HCEC 1CT (cell line): ENCODE results near the gene TCF12.

Experiments used
- DNase-seq: peaks from one replicate; pipeline ENCODE4 v3.0.0-alpha.2; 2017

TCF12 gene

DNA sequence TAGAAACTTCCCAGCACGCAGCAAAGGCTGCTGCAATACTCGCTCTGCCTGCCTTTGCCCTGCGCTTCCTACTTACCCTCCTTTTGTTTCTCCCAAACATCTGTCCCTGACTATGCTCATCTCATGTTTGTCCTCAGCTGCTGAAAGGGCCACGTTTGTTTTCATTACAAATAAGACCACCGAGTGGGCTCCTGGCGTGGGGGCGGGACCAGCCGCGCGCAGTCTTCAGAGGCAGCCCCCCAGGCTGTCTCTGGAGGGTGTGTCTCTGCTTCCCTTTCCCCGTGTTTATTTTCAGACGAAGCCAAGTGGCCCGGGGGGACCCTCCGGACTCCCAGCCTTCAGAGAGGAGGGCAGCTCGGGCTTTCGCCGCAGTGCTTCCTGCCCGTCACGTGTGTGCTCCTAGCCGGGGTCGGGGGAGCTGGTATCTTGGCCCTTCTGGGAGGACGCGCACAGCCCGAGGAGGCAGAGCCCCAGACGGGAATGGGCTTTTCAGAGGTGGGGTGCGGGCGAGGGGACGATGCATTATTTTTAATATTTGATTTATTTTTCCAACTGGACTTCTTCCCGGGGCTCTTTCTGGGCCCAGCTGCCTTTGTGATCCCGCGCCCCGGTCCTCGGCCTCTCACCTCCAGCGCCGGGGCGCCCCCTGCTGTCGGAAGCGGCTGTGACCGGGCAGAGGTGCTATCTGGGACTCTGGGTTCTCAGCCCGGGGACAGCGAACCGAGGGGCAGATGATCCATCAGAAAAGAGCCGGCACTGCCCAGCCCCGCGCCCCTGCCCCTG, 387.9 kb downstream of the TCF12 start:
- peak; percentile 64 for DNase-seq

DNA sequence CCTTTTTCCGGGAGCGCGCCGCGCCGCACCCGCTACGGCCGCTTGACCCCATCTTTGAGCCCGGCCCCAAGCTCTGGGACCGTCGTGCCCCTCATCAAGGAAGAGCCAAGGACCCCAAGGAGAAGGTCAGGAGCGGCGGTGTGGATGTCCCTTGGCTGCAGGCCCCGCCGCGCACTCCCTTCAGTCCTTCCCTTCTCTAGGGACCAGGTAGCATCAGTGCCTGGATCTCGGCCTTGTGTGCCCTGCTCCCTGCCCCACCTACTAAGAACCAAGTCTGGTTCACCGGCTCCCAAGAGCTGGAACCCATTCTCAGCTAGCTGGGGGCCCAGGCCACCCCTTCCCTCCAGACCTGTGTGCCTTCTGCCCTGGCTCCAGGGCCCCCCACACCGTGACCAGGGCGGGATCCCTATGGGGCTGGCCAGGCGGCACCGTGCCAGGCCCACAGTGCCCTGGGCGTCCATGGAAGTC, 388.5 kb downstream of the TCF12 start:
- DNase-seq = no peak

DNA sequence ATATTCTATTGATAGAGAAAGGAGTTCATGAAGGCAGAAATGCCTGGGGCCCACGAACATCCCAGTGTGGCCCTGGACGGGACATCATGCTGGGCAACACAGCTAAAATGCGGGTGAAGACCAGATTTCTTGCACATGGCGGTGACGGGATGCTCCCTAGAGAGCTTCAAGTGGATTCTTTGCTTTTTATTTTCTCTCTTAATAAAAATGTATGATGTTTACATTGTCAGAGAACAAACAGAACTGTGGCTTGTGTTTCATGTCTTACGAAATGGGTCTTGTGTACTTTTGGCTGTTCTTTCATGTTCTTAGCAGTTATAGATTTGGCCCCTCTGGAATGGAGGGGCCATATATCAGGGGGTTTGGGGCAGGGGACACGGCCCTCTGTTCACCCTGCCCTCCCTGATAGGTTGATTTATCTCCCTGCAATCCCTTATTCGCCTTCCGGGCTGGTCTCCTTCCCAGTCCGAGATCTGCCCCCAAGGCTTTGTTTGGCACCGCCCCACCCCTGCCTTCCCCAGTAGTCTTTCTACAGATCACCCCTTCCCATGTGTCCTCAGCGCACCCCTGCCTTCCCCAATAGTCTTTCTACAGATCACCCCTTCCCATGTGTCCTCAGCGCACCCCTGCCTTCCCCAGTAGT, 389.2 kb downstream of the TCF12 start:
- DNase-seq = no peak

DNA sequence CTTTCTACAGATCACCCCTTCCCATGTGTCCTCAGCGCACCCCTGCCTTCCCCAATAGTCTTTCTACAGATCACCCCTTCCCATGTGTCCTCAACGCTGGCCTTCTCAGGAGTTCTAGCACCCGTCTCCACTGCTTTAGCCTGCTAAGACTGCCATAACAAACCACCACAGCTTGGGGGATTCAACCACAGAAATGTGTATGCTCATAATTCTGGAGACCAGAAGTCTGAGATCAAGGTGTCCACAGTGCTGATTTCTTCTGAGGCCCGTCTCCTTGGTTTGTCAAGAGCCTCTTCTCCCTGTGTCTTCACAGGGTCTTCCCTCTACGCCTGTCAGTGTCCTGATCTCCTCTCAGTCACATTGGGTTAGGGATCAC, 389.7 kb downstream of the TCF12 start:
- DNase-seq = no peak

DNA sequence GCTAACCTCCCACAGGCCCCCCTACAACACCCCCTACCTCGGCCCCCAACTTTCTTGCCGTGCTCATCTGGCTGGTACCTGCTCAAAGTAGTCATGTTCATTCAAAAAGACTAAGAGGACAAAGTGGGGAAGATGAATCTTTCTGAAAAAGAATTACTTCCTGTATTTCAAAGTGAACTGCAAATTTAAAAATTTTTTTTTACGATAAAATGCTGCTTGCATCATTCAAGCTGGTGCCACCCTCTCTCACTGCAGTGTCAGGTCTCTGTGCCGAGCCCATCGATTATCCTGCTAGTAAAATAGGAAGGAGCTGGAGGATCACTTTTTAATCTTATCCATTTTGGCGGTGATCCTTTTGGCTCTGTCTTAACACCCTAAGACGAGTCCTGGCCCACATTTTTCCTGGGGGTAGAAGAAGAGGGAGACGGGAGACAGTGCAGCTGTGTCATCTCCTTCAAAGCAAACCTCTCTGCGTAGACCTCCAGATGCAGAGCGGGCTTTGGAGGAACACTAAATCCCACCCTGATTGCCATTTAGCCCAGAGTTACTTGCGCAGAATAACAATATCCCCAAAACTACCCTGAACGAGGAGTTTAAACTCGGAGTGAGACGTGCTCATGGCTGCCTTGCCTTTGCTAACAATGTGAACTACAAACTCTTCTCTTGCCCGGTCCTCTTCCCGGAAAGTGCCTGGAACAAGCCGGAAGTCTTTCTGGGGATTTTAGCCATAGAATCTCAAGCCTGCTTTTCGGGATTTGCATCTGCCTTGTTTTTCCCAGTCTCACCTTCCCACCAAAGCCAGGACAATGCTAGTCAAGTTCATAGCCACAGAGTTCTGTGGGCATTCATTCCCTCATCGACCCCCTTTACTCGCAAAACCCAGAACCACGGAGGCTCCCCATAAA, 391.7 kb downstream of the TCF12 start:
- no peak for DNase-seq

DNA sequence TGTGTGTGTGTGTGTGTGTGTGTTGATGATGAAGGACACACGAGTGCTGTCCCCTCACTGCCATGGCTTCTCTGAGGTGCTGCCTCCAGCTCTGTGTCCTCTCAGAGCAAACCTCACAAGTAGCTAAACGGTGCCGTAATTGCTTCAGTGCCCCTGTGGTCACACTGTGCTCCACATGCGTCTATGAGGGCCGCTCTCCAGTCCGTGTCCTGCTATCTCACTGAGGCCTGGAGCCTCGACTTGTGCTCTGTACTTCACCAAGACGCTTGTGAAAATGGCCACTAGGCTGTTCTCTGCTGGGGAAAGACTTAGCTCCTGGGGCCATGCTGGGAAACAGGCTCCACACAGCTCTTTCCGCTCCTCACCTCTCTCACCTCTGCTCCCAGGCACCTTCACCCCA, 392.4 kb downstream of the TCF12 start:
- no peak for DNase-seq

DNA sequence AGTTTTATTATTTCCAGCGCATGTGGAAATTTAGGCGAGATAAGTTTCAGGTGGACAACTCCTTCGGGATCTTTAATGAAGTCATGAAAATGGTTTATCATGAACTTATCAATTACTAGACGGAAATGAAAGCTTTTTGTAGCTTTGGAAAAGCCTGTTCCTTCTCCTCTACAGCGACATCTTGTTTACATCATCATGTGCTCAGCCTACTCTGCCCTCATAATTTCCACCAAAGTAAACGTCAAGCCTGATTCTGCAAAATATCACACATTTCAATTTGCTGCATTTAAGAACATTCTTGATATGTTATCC, 393.5 kb downstream of the TCF12 start:
- DNase-seq = no peak

DNA sequence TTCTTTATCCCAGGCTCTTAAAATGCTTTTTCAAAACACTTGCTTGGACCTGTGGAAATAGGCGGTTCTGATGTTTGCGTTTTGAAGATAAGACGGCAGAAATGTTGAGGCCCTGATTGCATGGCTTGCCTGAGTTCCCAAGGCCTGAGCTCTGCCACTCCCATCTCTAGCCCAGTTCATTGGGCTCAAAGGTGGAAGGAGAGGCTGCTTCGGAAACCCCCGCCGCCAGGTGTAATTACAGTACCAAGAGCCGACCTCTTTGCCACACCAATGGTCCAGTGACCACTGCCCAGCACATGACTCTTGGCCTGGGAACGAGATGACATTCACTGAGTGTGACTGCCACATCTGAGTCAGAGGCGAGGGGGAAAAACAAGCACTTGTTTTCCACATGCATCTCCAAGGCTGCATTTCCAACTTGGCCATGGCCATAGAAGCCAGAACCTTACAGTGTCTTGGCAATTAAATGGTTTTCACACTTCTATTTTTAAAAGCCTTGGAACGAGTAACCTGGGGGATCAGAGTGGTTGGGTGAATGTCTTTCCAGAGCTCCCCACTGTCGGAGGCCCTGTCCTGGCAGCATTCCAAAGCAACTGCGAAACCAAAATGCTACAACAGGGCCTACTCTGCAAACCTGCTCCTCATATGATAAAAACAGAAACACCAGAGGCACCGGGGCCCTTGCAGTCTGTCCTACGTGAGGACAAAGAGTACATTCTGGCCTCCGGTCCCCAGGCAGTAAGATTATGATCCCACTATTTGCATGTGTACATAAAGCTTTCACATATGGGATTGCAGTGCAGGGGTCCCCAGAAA, 394.1 kb downstream of the TCF12 start:
- DNase-seq = no peak

DNA sequence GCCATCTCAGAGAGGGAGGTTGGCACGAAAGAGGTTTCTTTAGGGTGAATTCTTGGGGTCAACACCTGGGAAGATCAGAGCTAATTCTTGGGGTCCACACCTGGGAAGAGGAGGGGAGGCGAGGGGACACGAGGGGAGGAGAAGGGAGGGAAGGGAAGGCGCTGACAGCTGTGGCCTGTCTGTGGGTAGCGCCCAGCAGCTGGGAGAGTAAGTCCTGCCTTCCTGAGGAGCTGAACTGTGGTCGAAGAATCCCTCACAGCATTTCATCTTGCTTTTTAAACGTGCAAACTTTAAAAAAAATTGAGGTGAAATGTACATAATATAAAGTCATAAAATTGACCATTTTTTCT, 394.7 kb downstream of the TCF12 start:
- no peak for DNase-seq

DNA sequence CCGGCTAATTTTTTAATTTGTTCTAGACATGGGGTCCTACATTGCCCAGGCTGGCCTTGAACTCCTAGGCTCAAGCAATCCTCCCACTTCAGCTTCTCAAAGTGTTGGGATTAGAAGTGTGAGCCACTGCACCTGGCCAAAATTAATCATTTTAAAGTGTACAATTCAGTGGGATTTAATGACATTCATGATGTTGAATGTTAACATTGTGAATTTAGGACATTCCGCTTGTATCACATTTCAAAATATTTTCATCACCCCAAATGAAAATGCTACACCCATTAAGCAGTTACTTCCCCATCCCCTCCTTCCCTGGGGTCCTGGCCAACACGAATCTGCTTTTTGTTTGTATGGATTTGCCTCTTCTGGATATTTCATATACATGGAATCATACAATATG, 395.8 kb downstream of the TCF12 start:
- DNase-seq = no peak

DNA sequence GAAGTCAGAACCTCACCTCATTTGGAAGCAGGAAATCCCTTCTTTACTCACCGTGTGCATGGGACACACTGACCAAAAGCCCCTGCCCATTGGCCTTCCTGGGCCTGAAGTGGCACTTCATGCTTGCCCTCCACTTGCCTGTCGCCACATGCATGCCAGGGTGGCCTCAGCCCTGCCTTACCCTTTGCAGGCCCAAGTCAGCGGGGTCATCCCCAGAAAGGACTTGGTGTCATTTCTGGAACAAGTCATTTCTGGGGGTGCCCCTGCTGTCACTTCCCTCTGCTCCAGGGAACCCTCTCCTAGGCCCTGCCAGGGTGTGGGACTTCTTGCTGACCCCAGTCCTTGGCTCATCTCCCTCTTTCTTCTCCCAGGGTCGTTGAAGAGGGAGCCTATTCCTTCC, 398.0 kb downstream of the TCF12 start:
- DNase-seq = no peak

DNA sequence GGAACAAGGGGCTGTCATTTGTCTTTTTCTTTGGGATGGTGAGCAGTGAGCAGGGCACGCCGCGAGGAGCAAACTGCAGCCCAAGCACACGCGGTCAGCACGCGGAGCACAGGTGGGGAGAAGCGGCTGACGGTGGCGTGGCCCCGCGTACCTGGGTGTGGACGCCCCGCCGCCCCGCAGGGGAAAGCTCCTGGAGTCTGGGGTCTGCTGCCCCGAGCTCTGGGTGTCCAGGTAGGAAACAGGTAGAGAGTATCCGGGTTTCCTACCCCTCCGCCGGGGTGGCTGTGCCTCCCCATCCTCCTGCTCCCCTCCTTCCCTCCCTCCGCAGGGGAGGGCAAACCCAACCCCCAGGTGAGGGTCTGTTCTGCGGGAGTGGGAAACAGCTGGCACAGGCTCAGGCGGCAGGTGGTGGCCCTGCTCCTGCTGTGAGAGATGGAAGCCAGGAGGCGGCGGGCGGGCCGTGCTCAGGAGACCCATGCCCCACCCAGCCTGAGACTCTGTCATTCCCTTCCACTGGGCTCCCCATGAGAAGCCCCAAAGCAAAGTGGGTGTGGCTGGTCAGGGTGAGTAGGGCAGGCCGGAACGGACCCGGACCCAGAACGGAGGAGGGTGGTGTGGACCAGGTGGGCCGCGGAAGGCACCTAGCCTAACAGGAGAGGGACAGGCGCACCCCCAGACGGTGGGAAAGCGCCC, 400.9 kb downstream of the TCF12 start:
- no peak for DNase-seq

DNA sequence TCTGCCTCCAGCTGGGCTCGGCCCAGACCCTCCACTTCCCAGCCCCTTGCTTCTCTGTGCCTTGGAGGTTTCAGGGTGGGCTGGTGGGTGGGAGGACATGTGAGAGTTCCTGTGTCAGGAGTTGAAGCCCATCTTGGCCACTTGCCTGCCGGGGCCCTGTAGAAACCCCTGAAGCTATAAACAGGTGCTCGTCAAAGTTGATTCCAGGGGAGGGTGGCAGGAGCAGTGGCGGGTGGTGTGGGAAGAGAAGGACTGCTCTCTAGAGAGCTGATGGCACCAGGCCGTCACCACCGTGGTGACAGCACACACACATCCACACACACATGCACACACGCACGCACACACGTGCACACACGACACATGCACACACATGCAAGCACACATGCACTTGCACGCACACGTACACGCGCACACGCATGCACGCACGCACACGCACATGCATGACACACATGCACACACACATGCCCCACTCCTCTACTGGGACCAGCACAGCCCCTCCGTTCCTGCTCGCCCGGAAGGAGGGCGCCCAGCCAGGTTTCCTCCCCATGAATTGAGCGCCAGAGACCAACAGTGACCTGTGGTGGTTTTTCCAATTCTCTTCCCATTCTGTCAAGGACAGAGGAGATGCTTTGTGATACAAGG, 401.6 kb downstream of the TCF12 start:
- no peak for DNase-seq

DNA sequence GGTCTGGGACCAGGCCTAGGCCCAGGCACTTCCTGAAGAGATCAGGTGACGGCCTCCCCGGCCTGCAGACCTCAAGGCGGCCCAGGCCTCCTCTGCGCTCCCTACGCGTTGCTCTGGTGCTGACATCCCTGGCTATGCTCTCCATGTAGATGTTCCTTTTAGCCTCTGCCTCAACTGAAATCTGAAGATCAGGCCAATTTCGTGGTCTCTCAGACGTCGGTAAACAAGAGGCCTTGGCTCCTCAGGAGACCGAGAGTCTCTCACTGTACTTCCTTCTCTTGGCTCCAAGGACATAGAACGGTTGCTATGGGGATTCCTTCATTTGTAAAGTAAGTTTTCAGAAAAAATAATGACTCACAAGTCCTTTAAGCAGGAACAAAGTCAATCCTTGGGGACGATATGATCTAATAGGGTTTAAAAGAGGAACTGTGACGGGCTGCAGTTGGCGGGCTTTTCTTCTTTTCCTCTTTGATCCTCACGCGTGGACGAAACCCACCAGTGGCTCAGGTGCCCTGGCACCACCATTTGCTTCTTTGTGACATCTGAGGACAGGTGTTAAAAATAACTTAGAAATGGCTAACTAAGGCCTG, 402.3 kb downstream of the TCF12 start:
- no peak for DNase-seq

DNA sequence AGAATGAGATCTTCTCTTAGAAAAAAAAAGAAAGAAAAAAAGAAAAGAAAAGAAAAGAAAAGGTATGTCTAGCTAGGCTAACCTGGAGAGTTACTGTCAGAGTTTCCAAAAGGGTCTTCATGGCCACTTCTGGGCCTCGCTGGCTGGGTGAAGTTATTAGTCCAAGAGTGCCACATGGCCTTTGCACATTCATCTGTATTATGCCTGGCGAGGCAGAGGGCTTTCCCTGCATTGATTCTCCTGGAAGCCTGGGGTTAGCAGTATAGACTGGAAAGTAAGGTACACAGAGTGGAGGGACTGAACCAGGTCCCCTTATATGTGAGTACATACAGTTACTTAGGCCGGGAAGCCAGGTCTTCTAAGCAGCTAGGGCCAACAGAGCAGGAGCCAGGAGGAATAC, 403.0 kb downstream of the TCF12 start:
- no peak for DNase-seq

DNA sequence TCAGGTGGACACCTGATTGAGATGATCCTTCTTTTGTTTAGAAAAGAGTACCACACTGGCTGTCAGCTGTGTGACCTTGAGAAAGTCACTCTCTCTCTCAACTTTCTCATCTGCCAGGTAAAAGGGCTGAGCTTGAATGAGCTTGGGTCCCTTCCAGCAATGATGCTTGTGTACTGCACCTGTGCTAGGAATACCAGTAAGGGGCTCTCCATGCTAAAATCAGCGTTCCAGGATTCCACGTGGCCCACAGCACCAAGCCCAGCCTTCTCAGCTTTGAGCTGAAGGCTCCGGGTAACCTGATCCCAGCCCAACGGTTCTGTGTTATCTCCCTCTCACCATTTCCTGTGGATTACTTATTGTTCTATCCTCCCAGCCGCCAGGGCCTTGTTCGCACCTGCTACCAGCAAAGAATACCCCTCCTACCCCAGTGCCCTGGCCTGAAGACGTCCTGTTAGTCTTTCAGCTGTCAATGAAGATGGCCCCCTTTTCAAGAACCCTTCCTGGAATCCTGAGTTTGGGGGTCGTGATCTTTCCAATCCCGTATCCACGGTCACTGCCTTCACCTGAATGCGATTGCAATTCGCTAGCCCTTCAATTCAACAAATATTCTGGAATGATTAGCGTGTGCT, 403.6 kb downstream of the TCF12 start:
- no peak for DNase-seq

DNA sequence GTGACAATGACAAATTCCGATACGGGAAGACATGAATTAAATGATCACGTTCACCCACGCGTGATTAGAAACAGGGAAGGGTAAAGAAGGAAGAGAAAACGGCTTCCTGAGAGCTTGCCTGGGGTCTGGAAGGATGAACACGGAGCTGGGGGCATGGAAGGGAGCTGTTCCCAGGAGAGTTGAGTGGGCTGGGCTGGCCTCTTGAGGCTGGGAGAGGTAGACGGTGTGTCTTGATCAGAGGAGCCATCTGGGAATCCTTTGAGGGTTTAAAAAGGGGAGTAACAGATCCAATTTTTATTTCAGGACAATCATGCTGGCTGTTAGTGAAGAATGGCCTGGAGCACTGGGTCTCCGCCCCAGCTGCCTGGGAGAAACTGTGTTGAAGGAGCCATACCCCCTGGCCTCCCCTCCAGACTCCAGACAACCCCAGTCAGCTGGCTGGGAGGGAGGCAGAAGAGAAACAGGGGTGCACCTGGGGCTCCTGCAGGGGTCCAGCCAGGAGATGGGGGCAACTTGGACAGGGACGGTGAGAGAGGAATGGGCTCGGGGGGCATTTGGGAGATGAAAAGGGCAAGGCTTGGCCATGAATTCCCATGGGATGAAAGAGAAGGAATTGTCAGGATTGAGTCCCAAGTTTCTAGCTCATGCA, 404.3 kb downstream of the TCF12 start:
- DNase-seq = no peak

DNA sequence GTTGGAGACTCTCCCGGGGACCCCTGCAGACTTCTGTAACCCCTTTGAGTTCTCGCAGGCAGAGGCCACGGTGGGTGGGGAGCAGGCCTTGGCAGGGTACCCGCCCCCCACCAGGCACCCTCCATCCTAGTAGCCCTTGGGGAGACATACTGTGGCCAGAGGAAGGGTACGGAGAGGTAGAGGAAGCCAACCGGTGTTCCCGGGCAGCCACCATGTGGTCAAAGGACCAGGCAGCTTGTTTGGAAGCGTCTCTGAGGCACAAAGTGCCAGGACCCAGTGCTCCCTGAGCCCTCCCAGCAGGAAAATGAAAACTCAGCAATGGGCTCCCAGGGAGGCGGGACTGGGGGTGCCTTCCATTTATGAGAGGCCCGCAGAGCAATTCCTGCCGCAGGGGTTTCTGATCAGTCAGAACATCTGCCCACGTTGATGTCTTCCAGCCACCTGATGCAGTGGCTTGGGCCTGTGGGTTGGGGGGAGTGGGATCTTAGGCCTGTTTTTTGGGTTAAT, 404.9 kb downstream of the TCF12 start:
- no peak for DNase-seq

DNA sequence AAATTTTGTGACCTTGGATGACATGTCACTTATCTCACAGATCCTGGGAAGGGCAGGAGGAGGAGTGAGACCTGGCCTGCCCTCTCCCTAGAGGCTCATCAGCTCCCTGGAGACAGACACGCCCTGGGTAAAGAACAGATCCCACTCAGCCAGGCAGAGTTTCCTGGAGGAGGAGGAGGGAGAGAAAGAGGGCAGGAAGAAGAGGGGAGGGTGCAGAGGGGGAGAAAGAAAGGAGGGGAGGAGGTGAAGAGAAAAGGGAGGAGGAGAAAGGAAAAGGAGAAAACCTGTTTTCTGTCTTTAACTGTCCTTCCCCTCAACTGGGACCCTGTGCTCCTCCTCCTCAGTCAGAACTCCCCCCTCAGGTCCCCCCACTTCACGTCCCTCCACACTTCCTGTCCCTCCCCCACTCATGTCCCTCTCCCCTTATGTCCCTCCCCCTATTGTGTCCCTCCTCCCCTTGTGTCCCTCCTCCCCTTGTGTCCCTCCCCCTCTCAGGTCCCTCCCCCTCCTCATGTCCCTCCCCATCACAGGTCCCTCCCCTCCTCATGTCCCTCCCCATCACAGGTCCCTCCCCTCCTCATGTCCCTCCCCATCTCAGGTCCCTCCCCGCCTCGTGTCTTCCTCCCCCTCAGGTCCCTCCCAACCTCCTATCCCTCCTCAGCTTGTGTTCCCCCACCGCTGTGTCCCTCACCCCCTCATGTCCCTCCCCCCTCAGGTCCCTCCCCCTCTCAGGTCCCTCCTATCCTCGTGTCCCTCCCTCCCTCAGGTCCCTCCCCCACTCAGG, 405.6 kb downstream of the TCF12 start:
- peak; percentile 43 for DNase-seq

DNA sequence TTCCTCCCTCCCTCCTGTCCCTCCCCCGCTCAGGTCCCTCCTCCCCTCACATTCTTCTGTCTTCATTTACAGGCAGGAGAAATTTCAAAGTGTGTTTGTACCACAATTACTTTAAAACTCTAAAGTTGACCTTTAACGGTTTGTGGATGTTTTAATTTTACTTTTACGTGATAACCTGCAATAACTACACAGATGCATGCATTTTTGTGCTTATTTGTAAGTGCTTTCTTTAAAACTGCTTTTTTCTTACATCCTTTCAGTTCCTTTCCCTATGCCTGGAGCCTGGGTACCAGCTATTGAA, 406.1 kb downstream of the TCF12 start:
- DNase-seq = no peak
